Fibroblast of pulmonary artery (primary cell): ENCODE results near the gene CCDC178.
A peak's percentile ranks its signal among the peaks of the same experiment; 100 is the strongest.

Experiments used
- DNase-seq: peaks from one replicate; pipeline ENCODE4 v3.0.0-alpha.2; 2010; ENCODE audit warnings: low read depth
- H3K4me3 ChIP-seq: replicated peaks from 2 replicates; pipeline ENCODE4 v1.5.1; 2011; ENCODE audit warnings: low read depth, mild to moderate bottlenecking, control low read depth, low read length, moderate library complexity
- CTCF ChIP-seq: IDR thresholded peaks from 2 replicates; pipeline ENCODE4 v1.5.1; 2011; ENCODE audit warnings: mild to moderate bottlenecking, control low read depth, low read length, inconsistent platforms; ENCODE audit errors: missing control alignments

The CCDC178 gene

GRCh38 chr18:33440060-33441043, at the start of gene CCDC178:
Gene CCDC178 (minus strand): TSS chr18:33440721. CDS start chr18:33412088, 28,633 bp downstream.
- peak; percentile 70 for DNase-seq
- peak; percentile 57 for TF ChIP-seq CTCF
- H3K4me3 ChIP-seq = peak within 1 kb of the TSS; percentile 41

DNA sequence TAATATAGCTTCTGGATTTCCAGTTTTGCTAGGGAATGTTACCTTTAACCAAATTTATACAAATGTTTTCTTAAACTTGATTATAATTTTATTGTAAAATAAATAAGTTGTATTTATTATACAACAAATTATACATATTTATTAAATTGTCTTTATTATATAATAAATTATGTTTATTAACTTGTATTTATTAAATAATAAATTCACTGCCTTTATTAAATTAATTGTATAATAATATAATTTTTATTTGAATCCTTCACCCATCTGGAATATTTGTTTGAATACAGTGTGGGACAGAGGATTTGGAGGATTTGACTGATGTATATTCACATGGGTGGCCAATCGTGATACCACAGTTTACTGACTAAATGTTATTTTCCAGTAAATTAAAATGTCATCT, 43.4 kb upstream of the CCDC178 start:
- no peak for DNase-seq
- H3K4me3 ChIP-seq = no peak overlapping the region
- TF ChIP-seq CTCF = no peak

- TF ChIP-seq CTCF = no peak
- no peak for DNase-seq
- no peak overlapping the region for H3K4me3 ChIP-seq
Observed at GRCh38 chr18:33472509-33472908, 32.0 kb upstream of the CCDC178 start.

DNA sequence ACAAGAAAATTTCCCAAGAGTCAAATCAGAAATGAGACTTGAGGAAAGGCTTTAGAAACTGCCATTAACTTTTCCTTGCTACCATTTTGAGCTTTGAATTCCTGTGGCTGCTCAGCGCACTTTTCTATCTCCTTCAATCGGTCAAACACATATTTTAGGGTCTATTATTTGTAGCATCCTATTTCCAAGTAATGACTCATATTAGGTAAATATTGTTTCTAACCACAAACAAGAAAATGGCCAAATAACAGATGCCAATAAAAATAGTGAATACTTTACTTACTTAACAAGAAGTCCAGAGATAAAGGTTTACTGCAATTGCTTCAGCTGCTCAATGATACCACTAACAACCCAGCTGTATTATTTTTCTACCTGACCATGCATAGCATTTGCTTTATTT, 29.7 kb upstream of the CCDC178 start:
- DNase-seq = peak; percentile 48
- no peak for TF ChIP-seq CTCF
- no peak overlapping the region for H3K4me3 ChIP-seq

DNA sequence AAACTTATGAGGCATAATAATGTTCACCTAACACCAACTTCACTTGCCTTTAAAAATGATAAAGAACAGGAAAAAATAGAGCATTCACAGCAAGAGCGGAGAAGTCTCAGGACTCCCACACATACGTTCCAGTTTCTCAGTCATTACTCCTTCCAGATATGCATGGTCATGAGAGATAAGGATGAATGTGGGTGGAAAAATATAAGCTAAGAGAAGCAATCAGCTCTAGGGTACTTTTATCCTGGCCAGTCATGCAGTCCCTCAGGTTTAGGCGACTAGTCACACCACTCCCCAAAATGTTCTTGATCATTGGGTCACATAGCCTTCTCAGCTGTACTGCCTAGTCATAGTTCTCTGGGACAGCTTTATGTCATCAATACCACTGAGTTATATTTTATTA, 29.2 kb upstream of the CCDC178 start:
- peak; percentile 32 for DNase-seq
- no peak for TF ChIP-seq CTCF
- no peak overlapping the region for H3K4me3 ChIP-seq

- DNase-seq = peak; percentile 33
- TF ChIP-seq CTCF = no peak
- no peak overlapping the region for H3K4me3 ChIP-seq
Observed at GRCh38 chr18:33467531-33467930, 27.0 kb upstream of the CCDC178 start.
